ENCODE results near the gene PRKCE. TPM values are rescaled to one million over a fixed set of nuclear protein-coding genes. Genes with fewer than 3 reads are reported as not detected.

The PRKCE gene
- total RNA-seq, 1 experiment from 2014 or later = 14.8 TPM

DNA sequence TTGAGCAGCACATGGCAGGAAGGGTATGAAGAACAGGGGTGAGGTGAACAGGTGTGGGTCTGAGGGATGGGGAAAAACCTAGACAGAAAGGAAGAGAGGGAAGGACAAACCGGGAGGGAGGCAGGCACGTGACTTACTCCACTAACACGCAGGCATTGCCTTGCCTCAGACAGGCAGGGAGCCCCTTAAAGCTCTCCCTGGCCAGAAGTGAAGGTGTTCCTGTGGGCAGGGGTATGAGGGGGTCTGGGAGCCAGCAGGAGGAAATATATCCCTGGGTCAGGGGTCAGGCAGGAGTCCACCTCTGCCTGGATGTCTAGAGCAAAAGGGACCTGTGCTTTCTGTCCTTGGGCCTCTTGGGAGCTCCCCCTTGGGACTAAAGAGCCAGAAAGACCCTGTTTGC lies 510.4 kb downstream of the PRKCE start (continued):
- TF ChIP-seq, protein P1, sequence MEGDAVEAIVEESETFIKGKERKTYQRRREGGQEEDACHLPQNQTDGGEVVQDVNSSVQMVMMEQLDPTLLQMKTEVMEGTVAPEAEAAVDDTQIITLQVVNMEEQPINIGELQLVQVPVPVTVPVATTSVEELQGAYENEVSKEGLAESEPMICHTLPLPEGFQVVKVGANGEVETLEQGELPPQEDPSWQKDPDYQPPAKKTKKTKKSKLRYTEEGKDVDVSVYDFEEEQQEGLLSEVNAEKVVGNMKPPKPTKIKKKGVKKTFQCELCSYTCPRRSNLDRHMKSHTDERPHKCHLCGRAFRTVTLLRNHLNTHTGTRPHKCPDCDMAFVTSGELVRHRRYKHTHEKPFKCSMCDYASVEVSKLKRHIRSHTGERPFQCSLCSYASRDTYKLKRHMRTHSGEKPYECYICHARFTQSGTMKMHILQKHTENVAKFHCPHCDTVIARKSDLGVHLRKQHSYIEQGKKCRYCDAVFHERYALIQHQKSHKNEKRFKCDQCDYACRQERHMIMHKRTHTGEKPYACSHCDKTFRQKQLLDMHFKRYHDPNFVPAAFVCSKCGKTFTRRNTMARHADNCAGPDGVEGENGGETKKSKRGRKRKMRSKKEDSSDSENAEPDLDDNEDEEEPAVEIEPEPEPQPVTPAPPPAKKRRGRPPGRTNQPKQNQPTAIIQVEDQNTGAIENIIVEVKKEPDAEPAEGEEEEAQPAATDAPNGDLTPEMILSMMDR (IDR thresholded peaks at IDR 0.05 in 2 of 3, conservative IDR thresholded peaks at IDR 0.05 in 1 of 3; ENCODE audit: borderline replicate concordance in 1 of 3, insufficient read depth in 1 of 3, low read depth in 2 of 3, low read length in 2 of 3) = no peak
- TF ChIP-seq, protein P2, sequence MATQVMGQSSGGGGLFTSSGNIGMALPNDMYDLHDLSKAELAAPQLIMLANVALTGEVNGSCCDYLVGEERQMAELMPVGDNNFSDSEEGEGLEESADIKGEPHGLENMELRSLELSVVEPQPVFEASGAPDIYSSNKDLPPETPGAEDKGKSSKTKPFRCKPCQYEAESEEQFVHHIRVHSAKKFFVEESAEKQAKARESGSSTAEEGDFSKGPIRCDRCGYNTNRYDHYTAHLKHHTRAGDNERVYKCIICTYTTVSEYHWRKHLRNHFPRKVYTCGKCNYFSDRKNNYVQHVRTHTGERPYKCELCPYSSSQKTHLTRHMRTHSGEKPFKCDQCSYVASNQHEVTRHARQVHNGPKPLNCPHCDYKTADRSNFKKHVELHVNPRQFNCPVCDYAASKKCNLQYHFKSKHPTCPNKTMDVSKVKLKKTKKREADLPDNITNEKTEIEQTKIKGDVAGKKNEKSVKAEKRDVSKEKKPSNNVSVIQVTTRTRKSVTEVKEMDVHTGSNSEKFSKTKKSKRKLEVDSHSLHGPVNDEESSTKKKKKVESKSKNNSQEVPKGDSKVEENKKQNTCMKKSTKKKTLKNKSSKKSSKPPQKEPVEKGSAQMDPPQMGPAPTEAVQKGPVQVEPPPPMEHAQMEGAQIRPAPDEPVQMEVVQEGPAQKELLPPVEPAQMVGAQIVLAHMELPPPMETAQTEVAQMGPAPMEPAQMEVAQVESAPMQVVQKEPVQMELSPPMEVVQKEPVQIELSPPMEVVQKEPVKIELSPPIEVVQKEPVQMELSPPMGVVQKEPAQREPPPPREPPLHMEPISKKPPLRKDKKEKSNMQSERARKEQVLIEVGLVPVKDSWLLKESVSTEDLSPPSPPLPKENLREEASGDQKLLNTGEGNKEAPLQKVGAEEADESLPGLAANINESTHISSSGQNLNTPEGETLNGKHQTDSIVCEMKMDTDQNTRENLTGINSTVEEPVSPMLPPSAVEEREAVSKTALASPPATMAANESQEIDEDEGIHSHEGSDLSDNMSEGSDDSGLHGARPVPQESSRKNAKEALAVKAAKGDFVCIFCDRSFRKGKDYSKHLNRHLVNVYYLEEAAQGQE (IDR thresholded peaks at IDR 0.05; ENCODE audit: low read depth) = no peak
- TF ChIP-seq RAD21 (IDR thresholded peaks at IDR 0.05; ENCODE audit: low read depth) = no peak

DNA sequence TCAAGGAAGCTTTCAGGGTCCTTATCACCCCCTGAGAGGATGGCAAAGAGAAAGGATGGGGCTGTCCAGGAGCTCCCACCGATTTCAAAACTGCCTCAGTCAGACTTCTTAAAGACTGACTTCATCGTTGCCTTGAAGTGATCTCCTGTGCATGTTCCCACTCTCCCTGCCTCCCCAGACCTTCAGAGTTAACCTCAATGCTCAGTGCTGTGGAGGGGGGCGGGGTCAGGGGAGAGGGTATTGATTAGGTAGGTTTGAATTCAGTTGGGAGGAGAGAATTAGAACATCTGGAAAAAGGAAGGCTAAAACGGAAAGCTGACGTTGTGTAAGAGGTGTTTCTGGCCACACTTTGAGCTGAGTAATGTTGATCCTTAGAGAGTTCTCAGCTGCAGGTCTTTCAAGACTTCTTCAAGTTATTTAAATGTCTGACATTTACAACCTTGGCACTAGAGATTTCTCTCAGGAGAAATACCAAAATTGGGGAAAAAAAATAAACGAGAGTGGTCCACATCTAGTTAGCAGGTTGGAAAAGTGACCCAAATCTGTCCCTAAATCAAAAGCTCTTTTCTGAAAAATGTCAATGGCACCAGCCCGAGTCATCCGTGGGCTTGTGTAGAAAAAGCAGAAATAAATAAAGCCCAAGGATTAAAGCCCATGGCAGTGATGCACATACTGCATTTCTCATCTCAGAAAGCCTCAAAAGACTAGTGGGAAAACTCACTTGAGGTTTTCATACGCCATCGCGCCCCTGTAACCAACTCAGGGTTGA lies 511.0 kb downstream of the PRKCE start:
- CTCF ChIA-PET = no interaction called here
- TF ChIP-seq ZFX (IDR thresholded peaks at IDR 0.05) (no peak), SP1 (IDR thresholded peaks at IDR 0.05; ENCODE audit: low read depth) (no peak), TCF7L2 (IDR thresholded peaks at IDR 0.05; ENCODE audit: borderline replicate concordance, extremely low read depth, insufficient read depth, insufficient read length) (no peak), ZNF274 (IDR thresholded peaks at IDR 0.05; ENCODE audit: low read depth, low read length) (no peak), CBX3 (IDR thresholded peaks at IDR 0.05; ENCODE audit: low read depth) (no peak), ELF1 (IDR thresholded peaks at IDR 0.05; ENCODE audit: borderline replicate concordance, low read depth) (no peak), RAD21 (IDR thresholded peaks at IDR 0.05; ENCODE audit: low read depth) (no peak), EZH2 (IDR thresholded peaks at IDR 0.05) (no peak), EGR1 (IDR thresholded peaks at IDR 0.05; ENCODE audit: low read depth) (no peak), EZH2phosphoT487 (IDR thresholded peaks at IDR 0.05; ENCODE audit: borderline replicate concordance) (no peak), YY1 (IDR thresholded peaks at IDR 0.05; ENCODE audit: extremely low read depth, insufficient replicate concordance, low read depth, low read length) (no peak)
- TF ChIP-seq, protein P3, sequence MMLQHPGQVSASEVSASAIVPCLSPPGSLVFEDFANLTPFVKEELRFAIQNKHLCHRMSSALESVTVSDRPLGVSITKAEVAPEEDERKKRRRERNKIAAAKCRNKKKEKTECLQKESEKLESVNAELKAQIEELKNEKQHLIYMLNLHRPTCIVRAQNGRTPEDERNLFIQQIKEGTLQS (IDR thresholded peaks at IDR 0.05) = no peak
- TF ChIP-seq, protein P1 (IDR thresholded peaks at IDR 0.05 in 2 of 3, conservative IDR thresholded peaks at IDR 0.05 in 1 of 3; ENCODE audit: borderline replicate concordance in 1 of 3, insufficient read depth in 1 of 3, low read depth in 2 of 3, low read length in 2 of 3) = no peak
- TF ChIP-seq, protein P4, sequence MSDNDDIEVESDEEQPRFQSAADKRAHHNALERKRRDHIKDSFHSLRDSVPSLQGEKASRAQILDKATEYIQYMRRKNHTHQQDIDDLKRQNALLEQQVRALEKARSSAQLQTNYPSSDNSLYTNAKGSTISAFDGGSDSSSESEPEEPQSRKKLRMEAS (IDR thresholded peaks at IDR 0.05) = no peak

More for the DNA sequence above, 511.0 kb downstream of the PRKCE start:
- no peaks in the 10 kb centered on the region for H3K36me3 ChIP-seq (ENCODE audit: control insufficient read depth in 1 of 2, insufficient read depth in 2 of 2, low read length in 2 of 2)
- H3K9me2 ChIP-seq (ENCODE audit: insufficient read depth) = no peaks in the 10 kb centered on the region
- H4K20me1 ChIP-seq (ENCODE audit: insufficient read depth) = no peaks in the 10 kb centered on the region
- no peak overlapping the region for H3K9ac ChIP-seq (ENCODE audit: low read length)
- no peaks in the 10 kb centered on the region for H3K27me3 ChIP-seq (ENCODE audit: insufficient read depth, low read length)
- intact Hi-C loops (cut with micrococcal nuclease) = no loop called here
- H3K27ac ChIP-seq (ENCODE audit: low read depth, low read length) = no peak overlapping the region
- no TSS peak for BruUV-seq (replicated peaks)
- no peaks in the 10 kb centered on the region for H3K9me3 ChIP-seq (ENCODE audit: control insufficient read depth in 1 of 2, insufficient read depth in 1 of 2, low read depth in 1 of 2, low read length in 2 of 2)
- no peak for DNase-seq (ENCODE audit: low read depth, low spot score)
- ChIA-PET POLR2A (no interaction called here), RAD21 (ENCODE audit: low non-redundant PET in 1 of 2, low total read pairs in 2 of 2, uncharacterized antibody in 2 of 2, unreplicated experiment in 2 of 2) (no interaction called here)
- no peaks in the 10 kb centered on the region for H3K79me2 ChIP-seq (ENCODE audit: insufficient read depth, low read length)
- no peak overlapping the region for H2AFZ ChIP-seq (ENCODE audit: low read depth, low read length, poor library complexity, severe bottlenecking)
- H3K4me2 ChIP-seq (ENCODE audit: low read length) = no peak overlapping the region
- ATAC-seq = no peak
- peaks cover 11 to 26% of the 10 kb centered on the region in 2 experiments for H3K4me1 ChIP-seq (ENCODE audit: control insufficient read depth in 1 of 2, insufficient read depth in 2 of 2, low read length in 2 of 2)
- H3K4me3 ChIP-seq (replicated peaks in 1 of 2; ENCODE audit: low read depth in 1 of 2, low read length in 2 of 2) = no peak overlapping the region
